Panc1 (cell line): ENCODE results near the gene FBN1. TPM values are rescaled to one million over a fixed set of nuclear protein-coding genes. Genes with fewer than 3 reads are reported as not detected.

Source experiments
- ATAC-seq: fragments of 200-7000 bp; cut with Tn5 transposase; 2 replicates; pipeline ENCODE4 v1.9.1; 2020; ENCODE audit warnings: mild to moderate bottlenecking, moderate library complexity
- BruUV-seq: library from RNA; stranded (reverse); fragments of 400-500 nt; replicated peaks from 2 replicates; lab custom pipeline; 2021; lab: Mats Ljungman, UMichigan
- CTCF ChIA-PET: fragments of 300-600 bp; sonication (Branson Sonifier 250); formaldehyde crosslinking; loops from one replicate; lab custom pipeline; 2022; ENCODE audit warnings: antibody characterized with exemption; lab: Charles Lee
- POLR2A ChIA-PET: fragments of 300-600 bp; sonication (Branson Sonifier 250); formaldehyde crosslinking; loops from one replicate; lab custom pipeline; 2022; ENCODE audit warnings: antibody characterized with exemption; lab: Charles Lee
- DNase-seq: peaks from one replicate; pipeline ENCODE4 v3.0.0-alpha.2; 2010; ENCODE audit warnings: low read depth, low spot score
- H3K27ac ChIP-seq: 2 replicates; pipeline ENCODE4 v1.5.1; 2011; ENCODE audit warnings: mild to moderate bottlenecking, low read length, inconsistent platforms
- H3K27me3 ChIP-seq: fragments of 200-500 bp; sonication (Bioruptor generic); 2 replicates; pipeline ENCODE4 v1.6.0; 2014; ENCODE audit warnings: low read length, inconsistent platforms; ENCODE audit not compliant: control insufficient read depth, insufficient read depth
- H3K36me3 ChIP-seq: fragments of 200-500 bp; sonication (Bioruptor generic); 2 replicates; pipeline ENCODE4 v1.5.1; 2014; ENCODE audit warnings: inconsistent platforms, mild to moderate bottlenecking, low read length, moderate library complexity; ENCODE audit not compliant: control insufficient read depth, insufficient read depth
- H3K4me1 ChIP-seq: 2 replicates; pipeline ENCODE4 v1.5.1; 2011; ENCODE audit warnings: inconsistent platforms, mild to moderate bottlenecking, low read length, moderate library complexity; ENCODE audit not compliant: control insufficient read depth, insufficient read depth
- H3K4me3 ChIP-seq, 2 experiments: 2 replicates each; pipeline ENCODE4 v1.5.1; 2011 to 2012; ENCODE audit warnings: low read depth in 2 of 2, low read length in 2 of 2, mild to moderate bottlenecking in 2 of 2, inconsistent platforms in 1 of 2, moderate library complexity in 1 of 2
- H3K9me3 ChIP-seq: fragments of 200-500 bp; sonication (Bioruptor generic); 2 replicates; pipeline ENCODE4 v1.5.1; 2014; ENCODE audit warnings: low read depth, mild to moderate bottlenecking, inconsistent platforms, low read length, moderate library complexity; ENCODE audit not compliant: control insufficient read depth, insufficient read depth
- POLR2AphosphoS5 ChIP-seq: IDR thresholded peaks from 2 replicates; pipeline ENCODE4 v1.6.1; 2012; ENCODE audit warnings: mild to moderate bottlenecking, low read depth, low read length, moderate library complexity
- SIN3A ChIP-seq: IDR thresholded peaks from 2 replicates; pipeline ENCODE4 v1.6.1; 2012; ENCODE audit warnings: low read depth, mild to moderate bottlenecking, low read length, moderate library complexity, borderline replicate concordance; ENCODE audit not compliant: insufficient read depth
- TCF7L2 ChIP-seq: IDR thresholded peaks from 2 replicates; pipeline ENCODE4 v1.6.1; 2011; ENCODE audit warnings: mild to moderate bottlenecking, low read depth, low read length, inconsistent platforms
- in situ Hi-C: cut with HindIII; loops from 2 replicates; pipeline ENCODE4 v1.10.0; 2016; ENCODE audit warnings: low sequenced_read_pairs, low pct_unique_long_range_greater_than_20kb
- intact Hi-C: fragments of 100-400 bp; cut with micrococcal nuclease; formaldehyde crosslinking; loops from one replicate; pipeline ENCODE4 v1.10.0; 2022; ENCODE audit not compliant: unreplicated experiment
- total RNA-seq: library from RNA; stranded (reverse); gene quantifications from one replicate; pipeline ENCODE4 v1.2.1, GENCODE V29; 2021; ENCODE audit not compliant: unreplicated experiment
- TF ChIP-seq, protein P1 (sequence below): fragments of 450-650 bp; IDR thresholded peaks from 2 replicates; pipeline ENCODE4 v1.5.1; 2017; ENCODE audit warnings: mild to moderate bottlenecking
- TF ChIP-seq, protein P2 (sequence below), 2 experiments: IDR thresholded peaks; 2 replicates each; pipeline ENCODE4 v1.6.1; 2011 to 2012; ENCODE audit warnings: low read depth in 2 of 2, control low read depth in 1 of 2, low read length in 1 of 2, mild to moderate bottlenecking in 1 of 2, moderate library complexity in 1 of 2; ENCODE audit not compliant: insufficient read depth in 1 of 2

FBN1 gene
- total RNA-seq, 1 experiment from 2014 or later: 0.46 TPM

- TF ChIP-seq TCF7L2 (no peak), SIN3A (no peak), POLR2AphosphoS5 (no peak)
- TF ChIP-seq, protein P1, sequence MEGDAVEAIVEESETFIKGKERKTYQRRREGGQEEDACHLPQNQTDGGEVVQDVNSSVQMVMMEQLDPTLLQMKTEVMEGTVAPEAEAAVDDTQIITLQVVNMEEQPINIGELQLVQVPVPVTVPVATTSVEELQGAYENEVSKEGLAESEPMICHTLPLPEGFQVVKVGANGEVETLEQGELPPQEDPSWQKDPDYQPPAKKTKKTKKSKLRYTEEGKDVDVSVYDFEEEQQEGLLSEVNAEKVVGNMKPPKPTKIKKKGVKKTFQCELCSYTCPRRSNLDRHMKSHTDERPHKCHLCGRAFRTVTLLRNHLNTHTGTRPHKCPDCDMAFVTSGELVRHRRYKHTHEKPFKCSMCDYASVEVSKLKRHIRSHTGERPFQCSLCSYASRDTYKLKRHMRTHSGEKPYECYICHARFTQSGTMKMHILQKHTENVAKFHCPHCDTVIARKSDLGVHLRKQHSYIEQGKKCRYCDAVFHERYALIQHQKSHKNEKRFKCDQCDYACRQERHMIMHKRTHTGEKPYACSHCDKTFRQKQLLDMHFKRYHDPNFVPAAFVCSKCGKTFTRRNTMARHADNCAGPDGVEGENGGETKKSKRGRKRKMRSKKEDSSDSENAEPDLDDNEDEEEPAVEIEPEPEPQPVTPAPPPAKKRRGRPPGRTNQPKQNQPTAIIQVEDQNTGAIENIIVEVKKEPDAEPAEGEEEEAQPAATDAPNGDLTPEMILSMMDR: no peak
- TF ChIP-seq, protein P2, sequence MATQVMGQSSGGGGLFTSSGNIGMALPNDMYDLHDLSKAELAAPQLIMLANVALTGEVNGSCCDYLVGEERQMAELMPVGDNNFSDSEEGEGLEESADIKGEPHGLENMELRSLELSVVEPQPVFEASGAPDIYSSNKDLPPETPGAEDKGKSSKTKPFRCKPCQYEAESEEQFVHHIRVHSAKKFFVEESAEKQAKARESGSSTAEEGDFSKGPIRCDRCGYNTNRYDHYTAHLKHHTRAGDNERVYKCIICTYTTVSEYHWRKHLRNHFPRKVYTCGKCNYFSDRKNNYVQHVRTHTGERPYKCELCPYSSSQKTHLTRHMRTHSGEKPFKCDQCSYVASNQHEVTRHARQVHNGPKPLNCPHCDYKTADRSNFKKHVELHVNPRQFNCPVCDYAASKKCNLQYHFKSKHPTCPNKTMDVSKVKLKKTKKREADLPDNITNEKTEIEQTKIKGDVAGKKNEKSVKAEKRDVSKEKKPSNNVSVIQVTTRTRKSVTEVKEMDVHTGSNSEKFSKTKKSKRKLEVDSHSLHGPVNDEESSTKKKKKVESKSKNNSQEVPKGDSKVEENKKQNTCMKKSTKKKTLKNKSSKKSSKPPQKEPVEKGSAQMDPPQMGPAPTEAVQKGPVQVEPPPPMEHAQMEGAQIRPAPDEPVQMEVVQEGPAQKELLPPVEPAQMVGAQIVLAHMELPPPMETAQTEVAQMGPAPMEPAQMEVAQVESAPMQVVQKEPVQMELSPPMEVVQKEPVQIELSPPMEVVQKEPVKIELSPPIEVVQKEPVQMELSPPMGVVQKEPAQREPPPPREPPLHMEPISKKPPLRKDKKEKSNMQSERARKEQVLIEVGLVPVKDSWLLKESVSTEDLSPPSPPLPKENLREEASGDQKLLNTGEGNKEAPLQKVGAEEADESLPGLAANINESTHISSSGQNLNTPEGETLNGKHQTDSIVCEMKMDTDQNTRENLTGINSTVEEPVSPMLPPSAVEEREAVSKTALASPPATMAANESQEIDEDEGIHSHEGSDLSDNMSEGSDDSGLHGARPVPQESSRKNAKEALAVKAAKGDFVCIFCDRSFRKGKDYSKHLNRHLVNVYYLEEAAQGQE (IDR thresholded peaks at IDR 0.05; ENCODE audit: insufficient read depth in 1 of 2, low read depth in 2 of 2, low read length in 1 of 2): no peak
- ATAC-seq: no peak
- intact Hi-C loops (no loop called here), in situ Hi-C loops (no loop called here)
- H3K9me3 ChIP-seq: no peaks in the 10 kb centered on the region
- ChIA-PET POLR2A (no interaction called here), CTCF (no interaction called here)
- H3K27me3 ChIP-seq: no peaks in the 10 kb centered on the region; the same call in 1 of the 2 replicates
- no peak overlapping the region for H3K4me3 ChIP-seq
- H3K36me3 ChIP-seq: no peaks in the 10 kb centered on the region
- no peak overlapping the region for H3K27ac ChIP-seq
- no peaks in the 10 kb centered on the region for H3K4me1 ChIP-seq
- DNase-seq: no peak
- no TSS peak for BruUV-seq
Measured at GRCh38 chr15:48548455-48548854, 97.1 kb downstream of the FBN1 start.

- CTCF ChIA-PET: no interaction called here
- intact Hi-C loops (no loop called here), in situ Hi-C loops (no loop called here)
- Histone ChIP-seq H3K4me3 (no peak overlapping the region), H3K27ac (no peak overlapping the region), H3K27me3 (no peaks in the 10 kb centered on the region; the same call in 1 of the 2 replicates), H3K36me3 (no peaks in the 10 kb centered on the region), H3K9me3 (no peaks in the 10 kb centered on the region), H3K4me1 (no peaks in the 10 kb centered on the region)
- TF ChIP-seq, protein P2 (IDR thresholded peaks at IDR 0.05; ENCODE audit: insufficient read depth in 1 of 2, low read depth in 2 of 2, low read length in 1 of 2): no peak
- no peak for TF ChIP-seq SIN3A
- TF ChIP-seq, protein P1: no peak
- no peak for TF ChIP-seq TCF7L2
- TF ChIP-seq POLR2AphosphoS5: no peak
- ATAC-seq (no peak), DNase-seq (no peak)
- no TSS peak for BruUV-seq
- POLR2A ChIA-PET: no interaction called here
Measured at GRCh38 chr15:48547286-48547685, 98.2 kb downstream of the FBN1 start.
